GM21423 (cell line): ENCODE measurements around the gene PLXDC1.
A peak's percentile ranks its signal among the peaks of the same experiment; 100 is the strongest.

Experiments used
- ATAC-seq: cut with Tn5 transposase; IDR thresholded peaks from one replicate; pipeline ENCODE4 v1.9.1; 2021; ENCODE audit warnings: mild to moderate bottlenecking, moderate library complexity; ENCODE audit not compliant: unreplicated experiment

The PLXDC1 gene

GRCh38 chr17:39151150-39151942, at the start of gene PLXDC1:
Gene PLXDC1, minus strand, starts transcription at chr17:39151637. Its CDS starts 200 bp downstream, at chr17:39151437.
- no peak for ATAC-seq

DNA sequence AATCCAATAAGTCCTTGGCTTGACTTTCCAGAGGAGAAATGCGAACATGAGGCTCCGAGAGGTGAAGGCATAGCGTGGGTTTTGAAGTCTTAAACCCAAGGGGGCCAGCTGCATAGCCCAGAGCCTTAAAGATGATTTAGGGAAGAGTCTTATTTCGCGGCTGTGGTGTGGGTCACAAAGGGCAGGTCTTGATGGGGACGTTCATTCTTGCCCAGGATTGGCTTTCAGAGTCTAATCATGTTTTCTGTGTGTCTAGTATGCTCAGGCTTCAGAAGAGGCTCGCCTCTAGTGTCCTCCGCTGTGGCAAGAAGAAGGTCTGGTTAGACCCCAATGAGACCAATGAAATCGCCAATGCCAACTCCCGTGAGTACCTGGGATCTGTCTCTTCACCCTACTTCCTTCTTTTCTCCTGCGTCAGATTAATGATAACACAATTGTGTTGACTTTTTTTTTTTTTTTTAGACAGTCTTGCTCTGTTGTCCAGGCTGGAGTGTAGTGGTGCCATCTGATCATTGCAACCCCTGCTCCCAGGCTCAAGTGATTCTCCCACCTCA, 49.6 kb upstream of the PLXDC1 start:
- ATAC-seq, result no peak

GRCh38 chr17:39200070-39200879, 48.8 kb upstream of the PLXDC1 start, which contains the start of gene RPL19:
Gene RPL19, plus strand, starts transcription at chr17:39200283. Its CDS starts 62 bp downstream, at chr17:39200345.
- peak; percentile 54 for ATAC-seq

- peak; percentile 71 for ATAC-seq
These were observed 48.3 kb upstream of the PLXDC1 start for GRCh38 chr17:39199820-39200069.

DNA sequence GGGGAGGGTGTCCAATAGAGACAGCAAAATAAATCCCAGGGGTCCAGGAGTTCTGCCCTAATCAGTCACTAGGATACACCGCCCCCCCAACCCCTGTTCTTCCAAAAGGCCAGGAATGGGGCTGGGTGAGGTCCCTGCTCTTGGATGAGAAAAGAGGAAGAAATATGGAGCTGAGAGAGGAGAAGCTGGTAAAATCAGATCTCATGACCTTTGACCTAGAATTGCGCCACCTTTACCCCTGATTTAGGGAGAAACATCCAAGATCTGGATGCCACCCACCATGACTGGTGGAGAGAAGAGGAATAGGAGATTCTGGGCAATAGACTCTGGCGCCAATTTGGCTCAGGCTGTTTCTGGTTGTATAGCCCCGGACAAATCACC, 46.7 kb upstream of the PLXDC1 start:
- no peak for ATAC-seq

GRCh38 chr17:39197380-39198185, 46.1 kb upstream of the PLXDC1 start, which contains the start of gene CACNB1:
Gene CACNB1, minus strand, starts transcription at chr17:39197669. Its CDS starts 174 bp downstream, at chr17:39197495.
- ATAC-seq, result peak; percentile 36

DNA sequence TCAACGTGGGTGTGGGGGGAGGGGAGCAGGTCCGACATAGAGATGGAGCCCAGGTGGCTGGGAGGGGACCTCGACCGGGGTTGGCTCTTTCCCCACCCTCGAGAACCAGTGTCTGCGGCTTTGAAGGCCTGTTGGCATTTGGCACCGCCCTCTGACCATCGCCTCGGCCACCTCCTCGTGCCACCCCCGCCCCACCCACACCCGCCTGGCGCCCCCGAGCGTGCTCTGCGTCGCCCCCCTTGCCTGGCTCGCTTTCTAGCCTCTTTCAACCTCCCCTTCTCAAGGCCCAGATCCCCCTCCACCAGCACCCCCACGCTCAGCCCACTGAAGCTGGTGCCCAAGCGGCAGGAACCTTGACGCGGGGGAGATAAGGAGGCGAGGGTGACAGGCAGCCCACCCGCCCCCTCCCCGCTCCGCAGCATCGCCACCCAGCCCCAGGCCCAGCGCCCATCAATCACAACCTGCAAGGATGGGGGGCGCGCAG, 45.4 kb upstream of the PLXDC1 start:
- no peak for ATAC-seq

DNA sequence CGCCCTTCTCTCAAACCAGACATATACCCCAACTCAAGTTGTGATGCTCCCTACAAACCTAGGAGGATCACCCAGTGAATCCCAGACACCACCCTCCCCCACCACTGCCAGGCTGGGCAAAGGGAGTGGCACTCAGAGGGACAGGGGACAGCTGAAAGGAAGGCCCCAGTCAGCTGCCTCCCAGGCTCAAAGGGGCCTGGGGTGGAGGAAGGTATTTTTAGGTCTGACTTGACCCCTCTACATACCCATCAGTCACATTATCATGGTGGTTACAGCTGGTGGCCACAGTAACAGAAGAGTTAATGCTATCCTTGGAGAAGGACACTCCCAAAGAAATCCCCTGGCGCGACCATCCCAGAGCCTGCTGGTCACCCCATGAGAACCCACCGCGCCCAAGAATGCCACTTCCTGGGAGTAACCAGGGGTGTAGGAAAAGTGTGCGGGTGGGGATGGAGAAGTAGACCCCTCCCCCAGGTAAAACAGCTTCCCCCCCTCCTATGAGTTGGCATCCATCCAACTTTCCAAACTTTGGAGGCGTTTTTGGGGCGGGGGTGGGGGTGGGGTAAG, 44.9 kb upstream of the PLXDC1 start:
- no peak for ATAC-seq

- no peak for ATAC-seq
These were observed 44.2 kb upstream of the PLXDC1 start for GRCh38 chr17:39195568-39196160.

DNA sequence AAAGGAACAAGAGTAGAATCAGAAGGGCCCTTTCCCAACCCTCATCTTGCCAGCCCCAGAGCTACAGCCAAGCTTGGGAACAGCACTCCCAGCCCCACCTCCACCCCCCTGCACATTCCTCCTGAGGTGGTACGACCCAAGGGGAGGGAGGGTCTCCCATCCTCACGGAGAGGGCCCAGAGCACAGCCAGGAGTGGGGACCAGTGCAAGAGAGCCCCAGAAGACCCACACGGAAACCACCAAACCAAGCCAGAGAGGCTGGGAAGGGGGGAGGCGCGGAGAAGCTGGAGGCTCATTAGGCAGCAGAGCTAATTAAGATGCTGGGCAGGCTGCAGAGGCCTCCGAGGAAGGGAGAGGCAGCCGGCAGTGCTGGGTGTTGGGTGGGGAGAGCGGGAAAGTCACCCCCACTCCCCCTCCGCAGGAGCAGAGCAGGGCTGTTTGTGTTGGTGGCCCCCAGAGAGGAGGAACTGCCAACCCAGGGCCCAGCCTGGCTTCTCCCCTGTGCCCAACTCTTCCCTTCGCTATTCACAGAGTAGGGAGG, 43.6 kb upstream of the PLXDC1 start:
- ATAC-seq, result no peak

DNA sequence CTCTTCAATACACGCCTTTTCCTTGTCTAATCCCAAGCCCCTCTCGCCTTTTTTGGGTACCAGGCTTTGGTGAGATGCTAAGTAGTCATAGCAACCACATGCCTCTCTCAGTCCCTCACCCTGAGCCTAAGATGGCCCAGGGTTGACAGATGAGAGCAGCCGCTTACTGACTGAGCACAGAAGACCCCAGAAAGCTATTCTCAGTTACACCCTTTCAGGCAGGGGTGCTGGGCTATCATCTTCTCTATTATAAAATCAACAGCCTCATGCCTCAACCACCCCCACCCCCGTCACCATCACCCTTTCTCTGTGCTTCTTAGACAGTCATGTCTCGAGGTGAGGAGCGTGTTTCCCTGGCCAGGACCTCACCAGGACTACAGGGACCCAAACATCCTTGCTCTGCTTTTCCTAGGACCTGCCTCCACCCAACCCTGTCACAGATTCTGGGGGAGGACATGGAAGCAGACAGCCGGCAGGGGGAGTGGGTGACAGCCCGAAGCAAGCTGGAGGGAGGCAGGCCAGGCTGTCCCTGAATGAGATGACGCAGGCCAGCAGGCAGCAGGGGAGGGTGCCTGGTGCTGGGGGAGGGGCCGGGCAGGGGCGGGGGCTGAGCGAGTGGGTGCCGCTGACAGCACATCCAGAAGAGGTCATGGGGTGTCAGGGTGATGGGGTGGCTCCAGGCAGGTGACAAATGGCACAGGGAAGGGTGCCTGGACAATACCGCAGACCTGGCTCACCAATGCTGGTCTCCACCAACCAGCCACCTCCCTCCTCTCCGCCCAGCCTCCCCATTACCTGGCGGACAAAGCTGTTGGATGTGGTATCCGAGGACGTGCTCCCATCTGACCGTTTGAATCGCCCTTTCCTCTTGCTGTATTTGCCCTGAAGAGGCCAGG, 42.9 kb upstream of the PLXDC1 start:
- no peak for ATAC-seq

GRCh38 chr17:39193346-39193745, 41.9 kb upstream of the PLXDC1 start:
- ATAC-seq, result no peak

GRCh38 chr17:39192901-39193300, 41.5 kb upstream of the PLXDC1 start:
- ATAC-seq, result no peak

DNA sequence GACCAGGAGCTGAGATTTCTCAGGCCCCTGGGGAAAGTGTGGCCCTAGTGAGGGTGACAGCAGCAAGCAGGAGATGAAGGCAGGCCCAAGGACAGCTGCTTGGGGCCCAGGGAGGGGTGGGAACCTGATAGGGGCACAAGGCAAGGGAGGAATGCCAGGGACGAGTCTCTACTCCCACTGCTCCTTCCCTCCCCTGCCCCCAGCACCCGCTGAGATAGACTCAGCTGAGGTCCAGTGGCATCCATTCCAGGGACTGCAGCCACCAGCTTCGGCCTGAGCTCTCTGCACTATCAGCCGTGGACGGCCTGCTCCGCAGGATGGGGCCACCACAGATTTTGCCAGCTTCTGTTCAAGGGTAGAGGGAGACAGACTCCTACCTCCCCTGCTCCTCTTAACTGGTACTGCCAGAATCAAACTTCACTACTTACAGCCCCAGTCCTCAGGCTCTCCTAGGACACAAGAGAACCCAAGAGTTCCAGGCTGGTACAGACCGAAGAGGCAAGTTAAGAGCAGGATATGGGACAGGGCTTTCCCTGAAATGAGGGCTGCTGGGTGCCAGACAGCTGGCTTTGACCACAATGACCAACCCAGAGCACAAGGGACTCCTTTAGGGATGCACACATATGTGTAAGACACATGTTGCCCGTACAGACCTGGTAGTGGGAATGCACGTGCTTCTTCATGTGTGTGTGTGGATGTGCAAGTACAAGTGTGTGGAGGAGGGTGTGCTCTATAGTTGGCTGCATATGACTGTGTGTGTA, 40.5 kb upstream of the PLXDC1 start:
- ATAC-seq, result no peak

DNA sequence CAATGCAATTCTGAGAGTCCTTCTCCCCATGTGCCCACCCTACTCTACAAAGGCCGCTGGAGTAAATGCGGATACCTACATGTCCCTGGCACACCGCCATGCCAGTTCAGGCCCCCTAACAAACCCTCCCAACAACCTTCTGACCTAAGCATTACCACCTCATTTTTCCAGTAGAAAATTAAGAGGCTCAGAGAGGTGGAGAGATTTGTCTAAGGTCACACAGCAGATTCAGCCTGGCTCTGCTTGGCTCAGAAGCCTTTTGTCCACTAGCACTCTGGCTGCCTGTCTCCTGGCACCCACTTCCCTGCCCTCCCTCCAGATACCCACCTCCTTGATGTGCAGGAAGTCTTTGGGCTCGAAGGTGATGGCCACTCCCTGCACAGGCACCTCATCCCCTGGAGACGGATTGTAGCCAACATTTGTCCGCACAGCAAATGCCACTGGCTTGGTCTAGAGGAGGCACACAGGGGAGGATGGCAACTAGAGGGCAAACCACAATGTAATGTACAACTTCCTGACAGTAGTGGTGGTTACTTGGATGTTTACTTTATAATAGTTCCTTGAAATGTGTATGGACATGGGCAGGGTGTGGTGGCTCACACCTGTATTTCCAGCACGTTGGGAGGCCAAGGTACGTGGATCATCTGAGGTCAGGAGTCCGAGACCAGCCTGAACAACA, 35.9 kb upstream of the PLXDC1 start:
- ATAC-seq, result no peak

GRCh38 chr17:39186481-39187002, 35.1 kb upstream of the PLXDC1 start:
- ATAC-seq, result no peak

DNA sequence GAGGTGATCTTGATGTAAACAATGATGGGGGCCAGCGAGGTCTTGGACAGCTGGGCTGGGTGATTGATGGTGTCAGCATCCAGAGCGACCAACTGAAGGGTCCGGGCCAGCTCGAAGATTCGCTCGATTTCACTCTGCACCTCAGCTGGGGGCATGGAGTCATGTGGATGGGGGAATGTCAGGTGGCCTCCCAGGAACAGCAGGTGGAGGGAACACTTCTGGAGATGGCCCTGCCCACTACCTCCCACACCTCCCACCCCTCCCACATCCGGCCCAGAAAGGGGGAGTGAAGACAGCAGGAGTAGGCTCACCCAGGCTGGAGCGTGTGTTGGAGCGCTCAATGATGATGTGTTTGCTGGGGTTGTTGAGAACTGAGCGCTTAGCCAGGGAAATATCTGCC, 32.3 kb upstream of the PLXDC1 start:
- no peak for ATAC-seq
